HepG2 (cell line): Measurements from ENCODE around the gene CITED2. TPM values are rescaled to one million over a fixed set of nuclear protein-coding genes. Genes with fewer than 3 reads are reported as not detected.

ENCODE experiments used
- ATAC-seq: fragments of 200-7000 bp; cut with Tn5 transposase; 3 replicates; pipeline ENCODE4 v1.9.1; 2020; ENCODE audit warnings: mild to moderate bottlenecking, moderate library complexity
- BruUV-seq: library from RNA; stranded (reverse); fragments of 400-500 nt; replicated peaks from 2 replicates; lab custom pipeline; 2021; lab: Mats Ljungman, UMichigan
- CTCF ChIA-PET: fragments of 300-600 bp; formaldehyde crosslinking; extraction: SDS; loops from one replicate; lab custom pipeline; 2021; ENCODE audit warnings: low total read pairs, inconsistent platforms, low intra/inter-chr PET ratio; lab: Yijun Ruan, JAX
- POLR2A ChIA-PET: fragments of 350-600 bp; sonication (Branson Sonifier 250); formaldehyde crosslinking; loops from one replicate; lab custom pipeline; 2020; ENCODE audit warnings: antibody characterized with exemption, inconsistent platforms; lab: Yijun Ruan, JAX
- DNase-seq: peaks from one replicate; pipeline ENCODE4 v3.0.0-alpha.2; 2015; ENCODE audit warnings: low spot score
- FAIRE-seq: peaks from 3 replicates; lab custom pipeline; 2011; peaks lifted over from hg19 to GRCh38; lab: Jason Lieb, UNC
- H2AFZ ChIP-seq: one replicate; pipeline ENCODE4 v1.6.1; 2011; ENCODE audit warnings: low read length, inconsistent platforms
- H3K27ac ChIP-seq: fragments of 300-600 bp; 3 replicates; pipeline ENCODE4 v1.8.0; 2011; ENCODE audit warnings: mixed run types, mild to moderate bottlenecking, mixed read lengths, low read length, inconsistent platforms; ENCODE audit not compliant: insufficient read depth; ENCODE audit errors: extremely low read length
- H3K27me3 ChIP-seq, 2 experiments: fragments of 200-600 bp in 1 of 2; 2 replicates in 1 of 2; 3 replicates in 1 of 2; pipeline versions ENCODE4 v1.6.0 to v1.8.0; 2011; ENCODE audit warnings: low read length in 2 of 2, mild to moderate bottlenecking in 2 of 2, moderate library complexity in 2 of 2, inconsistent platforms in 1 of 2; ENCODE audit not compliant: insufficient read depth in 2 of 2, control insufficient read depth in 1 of 2
- H3K36me3 ChIP-seq, 2 experiments: fragments of 200-600 bp in 1 of 2; replicated peaks in 1 of 2; 2 replicates in 1 of 2; 3 replicates in 1 of 2; pipeline versions ENCODE4 v1.5.1 to v1.8.0; 2011; ENCODE audit warnings: low read length in 2 of 2, inconsistent platforms in 1 of 2; ENCODE audit not compliant: insufficient read depth in 2 of 2, control insufficient read depth in 1 of 2
- H3K4me1 ChIP-seq: 2 replicates; pipeline ENCODE4 v1.5.1; 2012; ENCODE audit warnings: low read length, inconsistent platforms; ENCODE audit not compliant: insufficient read depth
- H3K4me2 ChIP-seq: 2 replicates; pipeline ENCODE4 v1.6.0; 2011; ENCODE audit warnings: low read depth, low read length, inconsistent platforms
- H3K4me3 ChIP-seq, 3 experiments: fragments of 200-600 bp in 1 of 3; sonication (generic), shearing (Covaris generic) in 1 of 3; replicated peaks in 1 of 3; 2 replicates each; pipeline ENCODE4 v1.5.1; 2011 to 2016; ENCODE audit warnings: low read length in 3 of 3, inconsistent platforms in 2 of 3, low read depth in 2 of 3, mild to moderate bottlenecking in 2 of 3, control low read depth in 1 of 3, mixed read lengths in 1 of 3; ENCODE audit not compliant: insufficient read depth in 1 of 3
- H3K79me2 ChIP-seq: one replicate; pipeline ENCODE4 v1.6.1; 2011; ENCODE audit warnings: low read length, inconsistent platforms; ENCODE audit not compliant: insufficient read depth
- H3K9ac ChIP-seq: 2 replicates; pipeline ENCODE4 v1.6.0; 2011; ENCODE audit warnings: mild to moderate bottlenecking, low read depth, low read length, inconsistent platforms; ENCODE audit not compliant: insufficient read depth
- H3K9me3 ChIP-seq: 2 replicates; pipeline ENCODE4 v1.5.1; 2012; ENCODE audit warnings: mild to moderate bottlenecking, low read length
- H4K20me1 ChIP-seq: 2 replicates; pipeline ENCODE4 v1.6.0; 2011; ENCODE audit warnings: inconsistent platforms, mild to moderate bottlenecking, low read length, moderate library complexity; ENCODE audit not compliant: insufficient read depth
- BRD4 ChIP-seq: sonication (generic); formaldehyde crosslinking; IDR thresholded peaks from 2 replicates; pipeline ENCODE4 v1.4.0; 2020; ENCODE audit warnings: missing genetic modification reagents
- DNMT3B ChIP-seq: conservative IDR thresholded peaks from 2 replicates; pipeline ENCODE4 v1.6.1; 2016; ENCODE audit warnings: missing biosample characterization, control low read depth
- FOXK2 ChIP-seq: fragments of 450-650 bp; IDR thresholded peaks from 2 replicates; pipeline ENCODE4 v1.6.1; 2016
- HOXA5 ChIP-seq: sonication (generic); formaldehyde crosslinking; IDR thresholded peaks from 2 replicates; pipeline ENCODE4 v1.4.0; 2020; ENCODE audit warnings: missing genetic modification reagents
- NR2F2 ChIP-seq: IDR thresholded peaks from 2 replicates; pipeline ENCODE4 v1.6.1; 2012; ENCODE audit warnings: low read depth, inconsistent platforms, borderline replicate concordance
- PCBP2 ChIP-seq: fragments of 200-400 bp; formaldehyde crosslinking; optimal IDR thresholded peaks from 2 replicates; pipeline ENCODE3; 2018; ENCODE audit warnings: low read length, low read depth; ENCODE audit not compliant: poor library complexity, severe bottlenecking
- POLR2G ChIP-seq: fragments of 200-400 bp; formaldehyde crosslinking; IDR thresholded peaks from 2 replicates; pipeline ENCODE4 v1.6.1; 2018; ENCODE audit warnings: mild to moderate bottlenecking, low read depth, low read length, moderate library complexity
- REL ChIP-seq: sonication (generic); formaldehyde crosslinking; conservative IDR thresholded peaks from 2 replicates; pipeline ENCODE4 v1.8.0; 2022; ENCODE audit warnings: mild to moderate bottlenecking, missing genetic modification reagents, moderate library complexity
- RFX5 ChIP-seq: IDR thresholded peaks from 2 replicates; pipeline ENCODE4 v1.6.1; 2011; ENCODE audit warnings: low read depth, low read length, improper control_type of control experiment
- SMARCE1 ChIP-seq: fragments of 450-650 bp; IDR thresholded peaks from 2 replicates; pipeline ENCODE4 v1.6.1; 2017; ENCODE audit warnings: borderline replicate concordance
- ZNF329 ChIP-seq: sonication (generic); formaldehyde crosslinking; IDR thresholded peaks from 2 replicates; pipeline ENCODE4 v1.9.0; 2021; ENCODE audit warnings: low read depth, mild to moderate bottlenecking, missing genetic modification reagents
- ZNF33A ChIP-seq: sonication (generic); formaldehyde crosslinking; IDR thresholded peaks from 2 replicates; pipeline ENCODE4 v1.5.1; 2020; ENCODE audit warnings: missing genetic modification reagents, mild to moderate bottlenecking, moderate library complexity, borderline replicate concordance
- WGBS: methylation state at CpG from one replicate; pipeline ENCODE4 v1.1.6; 2017; ENCODE audit warnings: low lambda C conversion rate; 5-methylcytosine and 5-hydroxymethylcytosine counted together
- in situ Hi-C: cut with HindIII; loops from 2 replicates; pipeline ENCODE4 v1.10.0; 2017; ENCODE audit warnings: low pct_unique_long_range_greater_than_20kb; ENCODE audit not compliant: extremely low pct_ligation_motif_present
- intact Hi-C: fragments of 100-400 bp; cut with micrococcal nuclease; formaldehyde crosslinking; loops from one replicate; pipeline ENCODE4 v1.10.0; 2022; ENCODE audit not compliant: unreplicated experiment
- polyA plus RNA-seq, 8 experiments: library from polyadenylated mRNA; depleted of rRNA in 3 of 8; stranded (reverse) in 7 of 8; unstranded in 1 of 8; fragments of >200 nt; fragmentation: Illumina TruSeq in 4 of 8; extraction: Trizol in 4 of 8; gene quantifications; 2 replicates each; pipeline versions ENCODE4 v1.2.1 to v1.2.3, GENCODE V29; 2011 to 2016; ENCODE audit warnings: low read depth in 4 of 8, missing spikeins in 1 of 8, mixed read lengths in 1 of 8; ENCODE audit not compliant: insufficient read depth in 1 of 8
- total RNA-seq, 5 experiments: library from RNA; depleted of rRNA; stranded (reverse); fragments of >200 nt; fragmentation: Illumina TruSeq; extraction: Trizol; gene quantifications; 2 replicates each; pipeline ENCODE4 v1.2.3, GENCODE V29; 2016; ENCODE audit warnings: low read depth in 1 of 5
- TF ChIP-seq, protein P1 (sequence below): sonication (generic); formaldehyde crosslinking; IDR thresholded peaks from 2 replicates; pipeline ENCODE4 v1.5.0; 2020; ENCODE audit warnings: missing genetic modification reagents
- TF ChIP-seq, protein P2 (sequence below): sonication (generic); formaldehyde crosslinking; IDR thresholded peaks from 2 replicates; pipeline ENCODE4 v1.4.0; 2020; ENCODE audit warnings: mild to moderate bottlenecking, missing genetic modification reagents

CITED2 gene
- total and polyA plus RNA-seq, 2 of the 13 experiments (the other 11 are each of a cell fraction or from before 2014, with no cell fraction given), result 17.6 to 57.2 TPM

DNA sequence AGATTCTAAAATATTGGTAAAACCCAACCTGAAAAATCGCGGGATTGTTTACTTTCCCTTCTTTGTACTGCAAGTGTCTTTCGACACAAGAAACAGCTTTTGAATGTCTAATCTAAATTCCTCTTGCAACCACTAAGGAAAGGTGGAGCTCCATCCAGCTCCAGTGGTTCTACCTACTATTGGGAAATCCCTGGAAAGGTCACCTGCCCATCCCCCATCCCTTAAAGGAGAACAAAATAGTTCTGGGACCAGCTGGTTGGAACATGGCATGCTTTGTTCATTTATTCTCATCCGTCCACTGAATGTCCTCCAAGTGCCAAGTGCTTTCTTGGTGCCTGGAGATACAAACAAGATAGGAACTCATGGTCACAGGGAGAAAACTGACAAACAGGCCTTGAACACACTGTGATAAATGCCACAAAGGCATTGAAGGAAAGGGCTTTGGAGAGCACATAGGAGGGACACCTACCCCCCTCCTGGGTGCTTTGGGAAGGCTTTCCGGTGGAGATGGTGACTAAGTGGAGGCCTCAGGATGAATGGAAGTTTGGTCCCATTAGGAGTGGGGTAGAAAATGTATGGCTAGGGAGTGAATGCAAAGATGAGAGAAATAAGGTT, 2.3 kb upstream of the CITED2 start (continued):
- TF ChIP-seq, protein P1, sequence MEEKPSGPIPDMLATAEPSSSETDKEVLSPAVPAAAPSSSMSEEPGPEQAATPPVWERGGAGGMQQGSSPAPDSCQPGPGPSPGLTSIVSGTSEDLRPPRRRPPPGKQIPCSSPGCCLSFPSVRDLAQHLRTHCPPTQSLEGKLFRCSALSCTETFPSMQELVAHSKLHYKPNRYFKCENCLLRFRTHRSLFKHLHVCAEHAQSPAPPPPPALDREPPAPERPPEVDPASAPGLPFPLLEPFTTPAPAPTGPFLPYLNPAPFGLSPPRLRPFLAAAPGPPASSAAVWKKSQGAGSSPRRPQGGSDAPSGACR (CRISPR knock-in tag), result 0 out of 2 replicates have a peak, but pooled peaks have one; percentile 40
- TF ChIP-seq, protein P2, sequence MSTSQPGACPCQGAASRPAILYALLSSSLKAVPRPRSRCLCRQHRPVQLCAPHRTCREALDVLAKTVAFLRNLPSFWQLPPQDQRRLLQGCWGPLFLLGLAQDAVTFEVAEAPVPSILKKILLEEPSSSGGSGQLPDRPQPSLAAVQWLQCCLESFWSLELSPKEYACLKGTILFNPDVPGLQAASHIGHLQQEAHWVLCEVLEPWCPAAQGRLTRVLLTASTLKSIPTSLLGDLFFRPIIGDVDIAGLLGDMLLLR (CRISPR knock-in tag), result no peak
- TF ChIP-seq REL (CRISPR knock-in tag) (no peak), FOXK2 (no peak), RFX5 (no peak)

DNA sequence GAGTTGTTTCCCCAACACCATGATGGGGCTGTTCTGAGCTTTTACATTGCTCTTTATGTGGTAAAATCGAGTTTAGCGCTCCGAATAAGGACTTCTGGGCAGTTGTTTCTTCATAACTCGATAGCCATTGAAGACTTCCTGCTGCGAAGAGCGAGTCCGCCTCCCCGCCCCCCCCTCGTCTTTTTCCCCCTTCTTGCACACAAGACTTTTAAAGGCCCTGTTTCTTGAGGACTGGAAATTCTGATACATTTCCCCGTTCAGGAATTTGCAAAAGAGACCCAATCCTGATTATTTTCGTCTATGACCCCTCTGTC, 1.5 kb upstream of the CITED2 start:
- ATAC-seq, result no peak
- peak overlapping the region; percentile 93 for H3K27ac ChIP-seq
- TF ChIP-seq PCBP2, result no peak
- 0 out of 2 replicates have a peak, but pooled peaks have one; percentile 14 for TF ChIP-seq BRD4
- TF ChIP-seq SMARCE1, result no peak
- 0 out of 2 replicates have a peak, but pooled peaks have one; percentile 4 for TF ChIP-seq ZNF329 (CRISPR knock-in tag)
- 0 out of 2 replicates have a peak, but pooled peaks have one; percentile 6 for TF ChIP-seq ZNF33A (CRISPR knock-in tag)
- 0 out of 2 replicates have a peak, but pooled peaks have one; percentile 15 for TF ChIP-seq DNMT3B
- 0 out of 2 replicates have a peak, but pooled peaks have one; percentile 2 for TF ChIP-seq NR2F2
- peak; percentile 22; the same call in 1 of the 2 replicates for TF ChIP-seq POLR2G
- 0 out of 2 replicates have a peak, but pooled peaks have one; percentile 9 for TF ChIP-seq HOXA5 (CRISPR knock-in tag)
- TF ChIP-seq, all 625 proteins: peak for 7
- Histone ChIP-seq H4K20me1 (peaks cover 18% of the 10 kb centered on the region), H3K27me3 (peaks cover 0 to 3% of the 10 kb centered on the region in 2 experiments; a peak in 1 of 5 replicates), H3K79me2 (peaks cover 28% of the 10 kb centered on the region), H3K4me3 (peak overlapping the region; percentile 65 to 99 (median 83)), H3K4me2 (peak overlapping the region; percentile 97), H2AFZ (peak overlapping the region; percentile 82), H3K9ac (peak overlapping the region; percentile 78), H3K4me1 (peaks cover 59% of the 10 kb centered on the region), H3K36me3 (no peaks in the 10 kb centered on the region), H3K9me3 (no peaks in the 10 kb centered on the region)
- POLR2A ChIA-PET, result interaction anchor here (0.8 to 4.3 kb wide), 13 partner anchors 8 to 1004 kb away, joined by 3 to 34 read pairs (median 10); partner anchors contain the start of gene CCDC28A
- CTCF ChIA-PET, result no interaction called here
- in situ Hi-C loops (loop anchor here (10.0 kb wide), 1 partner anchor 389 kb away; no protein-coding TSS in a partner anchor), intact Hi-C loops (loop anchor here (10.0 kb wide), 2 partner anchors 909 to 1519 kb away; no protein-coding TSS in a partner anchor)
- 1% methylated on average over 11 of the region's 11 CpGs for WGBS
- FAIRE-seq, result no peak
- BruUV-seq, result no TSS peak
- no peak for DNase-seq
